GM19193 (cell line): ENCODE results near the gene BUD31.

Experiments used
- POLR2A ChIP-seq: IDR thresholded peaks from 4 replicates; pipeline ENCODE4 v1.6.1; 2011; ENCODE audit not compliant: insufficient read depth, insufficient read length; ENCODE audit errors: extremely low read depth

Gene BUD31

DNA sequence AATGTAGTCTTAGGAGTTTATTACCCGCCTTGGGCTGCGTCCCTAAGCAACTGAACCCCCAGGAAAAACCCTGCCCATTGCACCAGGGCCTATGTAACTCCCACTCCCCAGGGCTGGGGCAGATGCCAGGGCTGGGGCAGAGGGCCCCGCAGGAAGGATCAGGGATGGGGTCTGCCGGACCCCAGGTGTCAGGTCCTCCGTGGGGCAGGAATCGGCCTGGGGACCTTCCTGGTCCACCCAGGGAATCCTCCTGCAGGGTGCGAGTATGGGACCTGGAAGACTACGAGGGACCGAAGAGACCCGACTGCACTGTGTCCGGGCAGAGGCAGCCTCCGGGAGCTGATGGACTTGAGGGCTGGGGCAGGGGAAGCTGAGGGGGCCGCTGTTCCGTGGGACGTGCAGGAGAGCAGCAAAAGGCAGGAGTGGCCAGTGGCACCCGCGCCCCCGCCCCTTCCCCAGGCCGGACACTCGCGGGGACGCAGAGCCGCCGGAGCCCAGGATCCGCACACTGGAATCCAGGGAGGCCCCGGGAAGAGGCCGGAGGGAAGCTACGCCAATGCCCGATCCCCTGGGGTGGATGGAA lies 59.7 kb downstream of the BUD31 start:
- TF ChIP-seq POLR2A, result no peak
